DOHH2 (cell line): ENCODE results near the gene TMEM186.

Source experiments
- CTCF ChIP-seq: fragments of 200-600 bp; sonication (generic); IDR thresholded peaks from one replicate; pipeline ENCODE4 v1.5.1; 2014; ENCODE audit warnings: antibody characterized with exemption, mild to moderate bottlenecking, low read depth, low read length; ENCODE audit not compliant: poor library complexity, severe bottlenecking
- EZH2phosphoT487 ChIP-seq: fragments of 200-600 bp; sonication (generic); IDR thresholded peaks from 2 replicates; pipeline ENCODE4 v1.6.1; 2017; ENCODE audit warnings: borderline replicate concordance, mild to moderate bottlenecking, antibody characterized with exemption, low read length, moderate library complexity, mixed read lengths

- no peak for TF ChIP-seq CTCF
- TF ChIP-seq EZH2phosphoT487 = no peak
These were observed 2.3 kb downstream of the TMEM186 start for GRCh38 chr16:8795091-8795490.
